ENCODE data around the gene SERPINA4. TPM values are rescaled to one million over a fixed set of nuclear protein-coding genes. Genes with fewer than 3 reads are reported as not detected.

The SERPINA4 gene
- total RNA-seq, 1 experiment from 2014 or later, result 6.3 TPM

GRCh38 chr14:94598816-94599655 lies 37.8 kb downstream of the SERPINA4 start:
- ChIA-PET POLR2A (no interaction called here), CTCF (interaction anchor here (0.6 to 1.5 kb wide), 3 partner anchors 11 to 165 kb away, joined by 4 to 5 read pairs (median 4); no protein-coding TSS in a partner anchor)
- H3K27ac Mint-ChIP-seq (ENCODE audit: unreplicated experiment), result peak overlapping the region; percentile 92
- no peaks in the 10 kb centered on the region for H3K27me3 Mint-ChIP-seq (ENCODE audit: insufficient read depth, unreplicated experiment)
- H3K9me3 Mint-ChIP-seq (ENCODE audit: unreplicated experiment), result no peaks in the 10 kb centered on the region
- Histone ChIP-seq H3K4me1 (peaks cover 49% of the 10 kb centered on the region), H3K9me3 (no peaks in the 10 kb centered on the region), H3K36me3 (ENCODE audit: control insufficient read depth, insufficient read depth, low read length) (no peaks in the 10 kb centered on the region), H3K4me3 (ENCODE audit: low read depth, low read length) (no peak overlapping the region), H3K27me3 (replicated peaks; ENCODE audit: control insufficient read depth, insufficient read depth, low read length) (no peaks in the 10 kb centered on the region)
- BruUV-seq (replicated peaks), result no TSS peak
- peaks cover 10% of the 10 kb centered on the region for H3K36me3 Mint-ChIP-seq (ENCODE audit: insufficient read depth, unreplicated experiment)
- DNase-seq, result peak; percentile 64 to 86
- H3K4me3 Mint-ChIP-seq (ENCODE audit: unreplicated experiment), result peak overlapping the region; percentile 42
- peaks cover 41% of the 10 kb centered on the region for H3K4me1 Mint-ChIP-seq (ENCODE audit: low read depth, unreplicated experiment)
- peak in 1 of 2 experiments; percentile 38 for TF ChIP-seq CTCF (IDR thresholded peaks at IDR 0.05; ENCODE audit: insufficient read depth in 1 of 2, low read depth in 1 of 2, low read length in 1 of 2, severe bottlenecking in 1 of 2, unreplicated experiment in 1 of 2)
- intact Hi-C loops (cut with micrococcal nuclease; ENCODE audit: unreplicated experiment), result no loop called here

GRCh38 chr14:94599656-94600004 lies 38.4 kb downstream of the SERPINA4 start:
- POLR2A ChIA-PET, result no interaction called here
- intact Hi-C loops (cut with micrococcal nuclease; ENCODE audit: unreplicated experiment), result loop anchor here (1.0 kb wide), 1 partner anchor 38 kb away; no protein-coding TSS in a partner anchor
- no peak for TF ChIP-seq CTCF (IDR thresholded peaks at IDR 0.05; ENCODE audit: insufficient read depth in 1 of 2, low read depth in 1 of 2, low read length in 1 of 2, severe bottlenecking in 1 of 2, unreplicated experiment in 1 of 2)
- no peaks in the 10 kb centered on the region for H3K36me3 ChIP-seq (ENCODE audit: control insufficient read depth, insufficient read depth, low read length)
- peaks cover 46% of the 10 kb centered on the region for H3K4me1 ChIP-seq
- CTCF ChIA-PET, result interaction anchor here (1.5 kb wide), 1 partner anchor 166 kb away, joined by 5 read pairs; no protein-coding TSS in a partner anchor
- peak in 1 of 2 experiments; percentile 65 for DNase-seq
- Mint-ChIP-seq H3K4me1 (ENCODE audit: low read depth, unreplicated experiment) (peaks cover 35% of the 10 kb centered on the region), H3K36me3 (ENCODE audit: insufficient read depth, unreplicated experiment) (peaks cover 10% of the 10 kb centered on the region), H3K9me3 (ENCODE audit: unreplicated experiment) (no peaks in the 10 kb centered on the region), H3K27ac (ENCODE audit: unreplicated experiment) (peak overlapping the region; percentile 92), H3K4me3 (ENCODE audit: unreplicated experiment) (peak overlapping the region; percentile 42), H3K27me3 (ENCODE audit: insufficient read depth, unreplicated experiment) (no peaks in the 10 kb centered on the region)
- H3K4me3 ChIP-seq (ENCODE audit: low read depth, low read length), result no peak overlapping the region
- H3K9me3 ChIP-seq, result no peaks in the 10 kb centered on the region
- no TSS peak for BruUV-seq (replicated peaks)
- no peaks in the 10 kb centered on the region for H3K27me3 ChIP-seq (replicated peaks; ENCODE audit: control insufficient read depth, insufficient read depth, low read length)

GRCh38 chr14:94600148-94600545 lies 38.9 kb downstream of the SERPINA4 start:
- Mint-ChIP-seq H3K27ac (ENCODE audit: unreplicated experiment) (peak overlapping the region; percentile 92), H3K4me1 (ENCODE audit: low read depth, unreplicated experiment) (peaks cover 30% of the 10 kb centered on the region), H3K9me3 (ENCODE audit: unreplicated experiment) (no peaks in the 10 kb centered on the region), H3K4me3 (ENCODE audit: unreplicated experiment) (peak overlapping the region; percentile 35), H3K27me3 (ENCODE audit: insufficient read depth, unreplicated experiment) (no peaks in the 10 kb centered on the region), H3K36me3 (ENCODE audit: insufficient read depth, unreplicated experiment) (peaks cover 10% of the 10 kb centered on the region)
- Histone ChIP-seq H3K27me3 (replicated peaks; ENCODE audit: control insufficient read depth, insufficient read depth, low read length) (no peaks in the 10 kb centered on the region), H3K4me1 (peaks cover 46% of the 10 kb centered on the region), H3K4me3 (ENCODE audit: low read depth, low read length) (no peak overlapping the region), H3K9me3 (no peaks in the 10 kb centered on the region), H3K36me3 (ENCODE audit: control insufficient read depth, insufficient read depth, low read length) (no peaks in the 10 kb centered on the region)
- CTCF ChIA-PET, result no interaction called here
- intact Hi-C loops (cut with micrococcal nuclease; ENCODE audit: unreplicated experiment), result loop anchor here (1.0 kb wide), 1 partner anchor 37 kb away; no protein-coding TSS in a partner anchor
- BruUV-seq (replicated peaks), result no TSS peak
- no peak for DNase-seq
- POLR2A ChIA-PET, result no interaction called here
- no peak for TF ChIP-seq CTCF (IDR thresholded peaks at IDR 0.05; ENCODE audit: insufficient read depth in 1 of 2, low read depth in 1 of 2, low read length in 1 of 2, severe bottlenecking in 1 of 2, unreplicated experiment in 1 of 2)
